ENCODE measurements around the gene CENPH. TPM values are rescaled to one million over a fixed set of nuclear protein-coding genes. Genes with fewer than 3 reads are reported as not detected.
"Not testable (repeated sequence)": the region's sequence is repeated elsewhere in the genome, so short reads cannot be mapped to it uniquely, and the experiment has no call there.

The CENPH gene, protein sequence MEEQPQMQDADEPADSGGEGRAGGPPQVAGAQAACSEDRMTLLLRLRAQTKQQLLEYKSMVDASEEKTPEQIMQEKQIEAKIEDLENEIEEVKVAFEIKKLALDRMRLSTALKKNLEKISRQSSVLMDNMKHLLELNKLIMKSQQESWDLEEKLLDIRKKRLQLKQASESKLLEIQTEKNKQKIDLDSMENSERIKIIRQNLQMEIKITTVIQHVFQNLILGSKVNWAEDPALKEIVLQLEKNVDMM
- polyA plus RNA-seq (ENCODE audit: insufficient read length) = 9.1 TPM

DNA sequence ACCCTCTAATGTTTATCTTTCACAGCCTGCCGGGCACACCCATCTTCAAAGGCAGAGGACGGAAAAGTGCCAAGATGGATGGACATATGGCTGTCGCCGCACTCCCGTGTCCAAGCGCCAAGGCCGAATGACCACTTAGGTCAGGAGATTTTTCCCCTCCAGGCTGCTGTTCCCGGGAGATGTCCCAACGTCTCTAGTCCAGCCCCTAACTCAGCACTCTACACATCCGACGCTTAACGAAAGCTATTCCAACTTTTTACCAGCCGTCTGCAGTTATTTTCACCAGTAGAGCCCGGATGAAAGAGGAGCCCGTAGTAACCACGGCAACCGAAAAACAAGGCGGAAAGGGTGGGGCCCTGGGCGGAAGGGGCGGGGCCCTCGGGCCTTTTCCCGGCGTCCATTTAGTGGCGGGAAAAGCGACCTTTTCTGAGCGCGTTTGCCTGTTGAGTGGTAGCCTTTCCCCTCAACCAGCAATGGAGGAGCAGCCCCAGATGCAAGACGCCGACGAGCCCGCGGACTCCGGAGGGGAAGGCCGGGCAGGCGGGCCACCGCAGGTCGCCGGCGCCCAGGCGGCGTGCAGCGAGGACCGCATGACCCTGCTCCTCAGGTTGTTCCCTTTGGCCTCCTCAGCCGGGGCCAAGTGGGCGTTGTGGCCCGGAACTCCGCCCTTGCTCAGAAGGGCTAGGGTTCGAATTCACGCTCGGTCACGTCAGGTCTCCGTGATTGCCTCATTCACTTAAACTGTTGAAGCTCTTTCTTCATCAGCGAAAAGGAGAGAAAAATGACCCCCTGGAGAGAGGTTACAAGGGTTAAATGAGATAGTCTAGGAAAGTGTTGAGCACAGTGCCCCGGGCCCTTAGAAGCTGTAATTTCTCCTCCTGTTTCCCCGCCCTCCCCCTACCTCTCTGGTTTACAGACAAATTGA lies at the start of gene CENPH:
TSS of gene CENPH (plus strand) at position 422 of the 925 bp plus-strand sequence. CDS start at position 474, 52 bp downstream.
- DNase-seq (ENCODE audit: low read depth) = peak; percentile 80

DNA sequence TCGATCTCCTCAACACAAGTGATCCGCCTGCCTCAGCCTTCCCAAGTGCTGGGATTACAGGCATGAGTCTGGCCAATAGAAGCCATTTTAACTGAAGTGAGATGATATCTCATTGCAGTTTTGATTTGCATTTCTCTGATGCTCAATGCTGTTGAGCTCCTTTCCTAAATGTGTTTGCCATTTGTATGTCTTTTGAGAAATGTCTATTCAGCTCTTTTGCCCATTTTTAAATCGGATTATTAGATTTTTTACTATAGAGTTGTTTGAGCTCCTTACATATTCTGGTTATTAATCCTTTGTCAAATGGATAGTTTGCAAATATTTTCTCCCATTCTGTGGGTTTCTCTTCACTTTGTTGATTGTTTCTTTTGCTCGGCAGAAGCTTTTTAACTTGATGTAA lies 49.1 kb upstream of the CENPH start:
- DNase-seq (ENCODE audit: low read depth) = not testable (repeated sequence)

DNA sequence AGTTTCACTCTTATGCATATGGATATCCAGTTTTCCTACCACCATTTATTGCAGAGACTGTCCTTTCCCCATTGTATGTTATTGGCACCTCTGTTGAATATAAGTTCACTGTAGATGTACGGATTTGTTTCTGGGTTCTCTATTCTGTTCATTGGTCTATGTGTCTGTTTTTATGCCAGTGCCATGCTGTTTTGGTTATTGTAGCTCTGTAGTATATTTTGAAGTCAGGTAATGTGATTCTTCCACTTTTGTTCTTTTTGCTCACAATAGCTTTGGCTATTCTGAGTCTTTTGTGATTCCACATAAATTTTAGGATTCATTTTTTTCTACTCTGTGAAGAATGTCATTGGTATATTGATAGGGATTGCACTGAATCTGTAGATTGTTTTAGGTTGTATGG lies 48.6 kb upstream of the CENPH start:
- DNase-seq (ENCODE audit: low read depth) = no peak

DNA sequence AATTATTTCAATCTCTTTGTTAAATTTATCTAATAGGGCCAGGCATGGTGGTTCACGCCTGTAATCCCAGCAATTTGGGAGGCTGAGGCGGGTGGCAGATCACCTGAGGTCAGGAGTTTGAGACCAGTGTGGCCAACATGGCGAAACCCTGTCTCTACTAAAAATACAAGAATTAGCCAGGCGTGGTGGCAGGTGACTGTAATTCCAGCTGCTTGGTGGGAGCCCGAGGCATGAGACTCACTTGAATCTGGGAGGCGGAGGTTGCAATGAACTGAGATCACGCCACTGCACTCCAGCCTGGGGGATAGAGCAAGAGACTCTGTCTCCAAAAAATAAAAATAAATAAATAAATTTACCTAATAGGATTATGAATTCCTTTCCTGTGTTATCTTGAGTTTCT lies 40.8 kb upstream of the CENPH start:
- DNase-seq (ENCODE audit: low read depth) = not testable (repeated sequence)

DNA sequence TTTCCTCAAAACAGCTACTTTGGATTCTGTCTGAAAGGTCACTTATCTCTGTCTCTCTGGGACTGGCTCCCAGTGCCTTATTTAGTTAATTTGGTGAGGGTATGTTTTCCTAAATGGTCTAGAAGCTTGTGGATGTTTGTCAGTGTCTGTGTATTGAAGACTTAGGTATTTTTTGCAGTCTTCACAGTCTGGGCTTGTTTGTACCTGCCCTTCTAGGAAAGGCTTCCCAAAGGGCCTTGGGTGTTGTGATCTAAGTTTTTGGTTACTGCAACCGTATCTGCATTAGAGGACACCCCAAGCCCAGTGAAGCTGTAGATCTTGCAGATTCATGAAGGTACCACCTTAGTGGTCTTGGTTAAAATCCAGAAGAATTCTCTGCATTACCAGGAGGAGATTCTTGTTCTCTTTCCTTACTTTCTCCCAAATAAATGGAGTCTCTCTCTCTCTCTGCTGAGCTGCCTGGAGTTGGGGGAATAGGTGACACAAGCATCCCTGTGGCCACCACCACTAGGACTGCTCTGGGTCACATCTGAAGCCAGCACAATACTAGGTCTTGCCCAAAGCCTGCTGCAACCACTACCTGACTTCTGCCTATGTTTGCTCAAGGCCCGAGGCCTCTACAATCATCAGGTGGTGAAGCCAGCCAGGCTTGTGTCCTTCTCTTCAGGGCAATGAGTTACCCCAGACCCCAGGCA lies 40.3 kb upstream of the CENPH start:
- no peak for DNase-seq (ENCODE audit: low read depth)

DNA sequence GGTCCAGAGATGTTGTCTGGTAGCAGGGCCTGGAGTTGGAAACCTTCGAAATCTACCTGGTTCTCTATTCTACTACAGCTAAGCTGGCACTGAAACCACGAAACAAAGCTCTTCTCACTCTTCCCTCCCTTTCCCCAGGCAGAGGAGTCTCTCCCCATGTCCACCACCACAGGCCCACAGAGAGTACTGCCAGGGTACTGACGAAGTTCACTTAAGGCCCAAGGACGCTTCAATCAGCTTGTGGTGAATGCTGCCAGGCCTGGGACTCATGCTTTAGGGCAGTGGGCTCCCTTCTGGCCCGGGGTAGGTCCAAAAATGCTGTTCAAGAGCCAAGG lies 39.7 kb upstream of the CENPH start:
- no peak for DNase-seq (ENCODE audit: low read depth)

DNA sequence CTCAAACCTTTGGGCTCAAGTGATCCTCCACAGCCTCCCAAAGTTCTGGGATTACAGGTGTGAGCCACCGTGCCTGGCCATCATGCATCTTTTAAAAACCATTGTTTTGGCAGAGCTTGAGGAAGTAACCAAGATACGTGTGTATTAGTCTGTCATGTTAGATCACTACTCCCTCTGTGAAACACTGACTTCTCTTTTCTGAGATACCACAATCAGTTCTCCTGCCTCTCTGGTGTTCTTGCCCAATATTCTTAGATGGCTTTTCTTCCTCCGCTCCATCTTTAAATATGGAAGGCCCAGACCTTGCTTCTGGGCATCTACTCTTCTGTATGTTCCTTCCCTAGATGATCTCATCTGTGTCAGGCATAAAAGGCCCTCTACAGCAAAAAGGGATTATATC lies 36.7 kb upstream of the CENPH start:
- DNase-seq (ENCODE audit: low read depth) = no peak

DNA sequence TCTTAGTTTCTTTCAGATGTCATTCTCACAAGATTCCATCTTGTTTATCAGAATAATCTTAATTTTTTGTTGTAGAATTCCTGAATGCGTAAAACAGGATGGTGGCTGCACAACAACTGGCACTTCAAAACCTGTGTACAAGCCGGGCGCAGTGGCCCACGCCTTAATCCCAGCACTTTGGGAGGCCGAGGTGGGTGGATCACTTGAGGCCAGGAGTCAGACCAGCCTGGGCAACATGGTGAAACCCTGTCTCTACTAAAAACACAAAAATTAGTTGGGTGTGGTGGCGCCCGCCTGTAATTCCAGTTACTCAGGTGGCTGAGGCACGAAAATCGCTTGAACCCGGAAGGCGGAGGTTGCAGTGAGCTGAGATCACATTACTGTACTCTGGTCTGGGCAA lies 32.9 kb upstream of the CENPH start:
- DNase-seq (ENCODE audit: low read depth) = no peak

DNA sequence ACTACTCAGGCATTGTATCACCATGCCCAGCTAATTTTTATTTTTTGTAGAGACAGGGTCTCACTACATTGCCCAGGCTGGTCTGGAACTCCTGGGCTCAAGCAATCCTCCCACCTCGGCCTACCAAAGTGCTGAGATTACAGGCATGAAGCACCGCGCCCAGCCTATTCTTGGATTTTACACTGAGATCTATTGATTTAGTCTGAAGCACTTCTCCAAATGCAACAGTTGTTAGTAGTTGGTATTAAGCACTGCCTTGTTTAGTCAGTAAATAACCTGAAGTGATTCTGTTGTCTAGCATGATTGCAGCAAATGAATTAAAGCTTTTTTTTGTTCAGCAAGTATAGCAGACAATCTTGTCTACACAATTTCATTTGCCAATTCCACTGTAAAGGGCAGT lies 31.3 kb upstream of the CENPH start:
- DNase-seq (ENCODE audit: low read depth) = no peak

DNA sequence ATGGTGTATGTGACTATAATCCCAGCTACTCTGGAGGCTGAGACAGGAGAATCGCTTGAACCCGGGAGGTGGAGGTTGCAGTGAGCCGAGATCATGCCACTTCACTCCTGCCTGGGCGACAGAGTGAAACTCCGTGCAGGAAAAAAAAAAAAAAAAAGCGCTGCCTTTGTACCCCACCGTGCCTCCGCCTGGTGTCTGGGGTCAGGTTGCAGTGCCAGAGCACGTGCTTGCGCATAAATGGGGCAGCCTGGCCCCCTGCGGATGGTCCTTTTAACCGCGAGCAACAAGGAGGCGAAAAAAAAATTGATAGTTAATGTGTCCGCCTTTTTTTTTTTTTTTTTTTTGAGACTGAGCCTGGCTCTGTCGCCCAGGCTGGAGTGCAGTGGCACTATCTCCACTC lies 28.7 kb upstream of the CENPH start:
- no peak for DNase-seq (ENCODE audit: low read depth)

DNA sequence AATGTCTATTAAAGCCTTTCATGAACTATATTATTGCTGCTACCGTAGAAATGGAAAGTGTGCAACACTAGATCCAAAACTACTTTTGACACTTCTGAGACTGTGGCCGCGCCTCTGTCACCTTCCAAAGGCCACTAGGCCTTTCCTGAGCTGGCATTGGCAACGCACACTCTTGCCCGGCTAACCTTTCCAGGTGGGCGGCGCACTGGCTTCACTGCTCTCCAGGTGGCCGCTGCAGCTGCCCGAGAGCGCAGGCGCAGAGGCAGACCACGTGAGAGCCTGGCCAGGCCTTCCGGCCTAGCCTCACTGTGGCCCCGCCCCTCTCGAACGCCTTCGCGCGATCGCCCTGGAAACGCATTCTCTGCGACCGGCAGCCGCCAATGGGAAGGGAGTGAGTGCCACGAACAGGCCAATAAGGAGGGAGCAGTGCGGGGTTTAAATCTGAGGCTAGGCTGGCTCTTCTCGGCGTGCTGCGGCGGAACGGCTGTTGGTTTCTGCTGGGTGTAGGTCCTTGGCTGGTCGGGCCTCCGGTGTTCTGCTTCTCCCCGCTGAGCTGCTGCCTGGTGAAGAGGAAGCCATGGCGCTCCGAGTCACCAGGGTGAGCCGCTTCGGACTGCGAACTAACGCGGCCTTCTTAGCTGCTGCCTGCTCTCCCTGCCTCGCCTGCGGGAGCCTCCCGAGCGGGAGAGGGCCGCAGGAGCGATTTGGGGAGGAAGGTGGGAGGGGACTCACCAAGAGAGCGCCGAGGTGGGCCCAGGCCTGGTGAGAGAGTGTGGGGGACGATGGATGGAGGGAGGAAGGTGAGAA lies 22.5 kb upstream of the CENPH start, which contains the start of gene CCNB1:
TSS of gene CCNB1 (plus strand) at position 465 of the 807 bp plus-strand sequence. CDS start at position 578, 113 bp downstream.
- DNase-seq (ENCODE audit: low read depth) = peak; percentile 94

DNA sequence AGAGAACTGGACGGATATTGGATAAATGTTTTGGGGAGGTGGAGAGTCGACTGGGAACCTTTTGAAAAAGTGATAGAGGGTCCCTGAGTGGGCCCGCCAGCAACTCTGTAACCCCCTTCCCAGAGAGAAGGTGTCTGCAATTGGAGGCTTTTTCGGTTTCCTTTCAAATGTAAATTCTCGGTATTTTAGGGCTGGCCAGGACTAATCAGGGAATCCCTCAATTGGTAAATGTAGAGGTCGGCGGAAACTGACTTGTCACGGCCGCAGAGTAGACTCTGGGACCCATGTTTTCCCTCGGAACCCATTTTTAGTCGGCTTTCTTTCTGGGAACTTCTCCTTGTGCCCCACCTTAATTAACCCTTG lies 21.9 kb upstream of the CENPH start:
- no peak for DNase-seq (ENCODE audit: low read depth)

DNA sequence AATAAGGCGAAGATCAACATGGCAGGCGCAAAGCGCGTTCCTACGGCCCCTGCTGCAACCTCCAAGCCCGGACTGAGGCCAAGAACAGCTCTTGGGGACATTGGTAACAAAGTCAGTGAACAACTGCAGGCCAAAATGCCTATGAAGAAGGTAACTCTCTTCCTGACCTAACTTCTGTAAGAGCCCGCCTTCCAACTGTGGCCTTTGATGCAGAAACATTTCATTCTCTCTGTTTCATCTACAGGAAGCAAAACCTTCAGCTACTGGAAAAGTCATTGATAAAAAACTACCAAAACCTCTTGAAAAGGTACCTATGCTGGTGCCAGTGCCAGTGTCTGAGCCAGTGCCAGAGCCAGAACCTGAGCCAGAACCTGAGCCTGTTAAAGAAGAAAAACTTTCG lies 21.5 kb upstream of the CENPH start:
- no peak for DNase-seq (ENCODE audit: low read depth)

DNA sequence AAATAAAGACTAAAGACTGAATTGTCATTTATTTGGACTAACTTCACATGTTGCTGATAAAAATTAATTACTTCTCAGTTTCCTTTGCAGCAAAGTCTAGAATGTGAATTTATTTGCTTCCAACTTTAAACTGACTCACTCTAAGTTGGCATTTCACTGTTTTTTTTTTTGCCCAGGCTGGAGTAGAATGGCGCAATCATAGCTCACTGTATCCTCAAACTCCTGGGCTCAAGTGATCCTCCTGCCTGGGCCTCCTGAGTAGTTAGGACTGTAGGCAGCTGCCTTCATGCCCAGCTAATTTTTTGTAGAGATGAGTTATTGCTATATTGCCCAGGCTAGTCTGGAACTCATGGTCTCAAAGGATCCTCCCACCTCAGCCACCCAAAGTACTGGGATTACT lies 18.9 kb upstream of the CENPH start:
- no peak for DNase-seq (ENCODE audit: low read depth)

DNA sequence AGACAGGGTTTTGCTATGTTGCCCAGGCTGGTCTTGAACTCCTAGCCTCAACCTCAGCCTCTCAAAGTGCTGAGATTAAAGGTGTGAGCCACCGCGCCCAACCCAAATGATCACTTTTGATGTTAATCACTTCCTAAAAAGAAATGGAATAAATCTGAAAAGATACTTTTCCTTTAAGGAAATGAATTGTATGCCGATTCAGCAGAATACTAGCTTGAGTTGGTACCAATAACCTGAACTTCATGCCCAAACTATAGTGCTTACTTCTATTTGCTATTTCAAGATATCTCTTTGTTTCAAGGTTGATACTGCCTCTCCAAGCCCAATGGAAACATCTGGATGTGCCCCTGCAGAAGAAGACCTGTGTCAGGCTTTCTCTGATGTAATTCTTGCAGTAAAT lies 18.4 kb upstream of the CENPH start:
- DNase-seq (ENCODE audit: low read depth) = no peak

DNA sequence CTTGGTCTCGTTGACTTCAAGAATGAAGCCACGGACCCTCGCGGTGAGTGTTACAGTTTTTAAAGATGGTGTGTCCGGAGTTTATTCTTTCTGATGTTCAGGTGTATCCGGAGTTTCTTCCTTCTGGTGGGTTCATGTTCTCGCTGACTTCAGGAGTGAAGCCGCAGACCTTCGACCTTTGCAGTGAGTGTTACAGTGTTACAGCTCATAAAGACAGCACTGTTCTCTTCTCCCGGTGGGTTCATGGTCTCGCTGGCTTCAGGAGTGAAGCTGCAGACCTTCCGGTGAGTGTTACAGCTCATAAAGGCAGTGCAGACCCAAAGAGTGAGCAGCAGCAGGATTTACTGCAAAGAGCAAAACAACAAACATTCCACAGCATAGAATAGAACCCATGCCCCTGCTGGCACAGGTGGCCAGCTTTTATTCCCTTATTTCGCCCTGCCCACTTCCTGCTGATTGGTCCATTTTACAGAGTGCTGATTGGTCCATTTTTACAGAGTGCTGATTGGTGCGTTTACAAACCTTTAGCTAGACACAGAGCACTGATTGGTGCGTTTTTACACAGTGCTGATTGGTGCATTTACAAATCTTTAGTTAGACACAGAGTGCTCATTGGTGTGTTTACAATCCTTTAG lies 7.6 kb upstream of the CENPH start:
- not testable (repeated sequence) for DNase-seq (ENCODE audit: low read depth)

DNA sequence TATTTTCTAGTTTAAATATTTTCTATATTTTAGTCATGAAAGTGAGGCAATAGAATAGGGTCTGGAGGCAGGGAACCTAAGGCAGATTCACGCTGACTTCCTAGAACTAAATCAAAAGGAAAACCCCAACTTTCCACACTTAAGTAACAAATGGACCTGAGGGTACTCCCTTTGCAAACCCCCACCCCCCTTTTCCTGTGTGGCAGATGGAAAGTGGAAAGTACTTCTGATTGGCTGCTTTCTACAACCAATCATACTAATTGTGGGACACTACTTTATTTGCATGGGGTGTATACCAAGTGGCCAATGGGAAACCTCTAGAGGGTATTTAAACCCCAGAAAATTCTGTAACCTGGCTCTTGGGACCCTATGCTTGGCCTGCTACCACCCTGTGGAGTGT lies 4.8 kb upstream of the CENPH start:
- DNase-seq (ENCODE audit: low read depth) = no peak

DNA sequence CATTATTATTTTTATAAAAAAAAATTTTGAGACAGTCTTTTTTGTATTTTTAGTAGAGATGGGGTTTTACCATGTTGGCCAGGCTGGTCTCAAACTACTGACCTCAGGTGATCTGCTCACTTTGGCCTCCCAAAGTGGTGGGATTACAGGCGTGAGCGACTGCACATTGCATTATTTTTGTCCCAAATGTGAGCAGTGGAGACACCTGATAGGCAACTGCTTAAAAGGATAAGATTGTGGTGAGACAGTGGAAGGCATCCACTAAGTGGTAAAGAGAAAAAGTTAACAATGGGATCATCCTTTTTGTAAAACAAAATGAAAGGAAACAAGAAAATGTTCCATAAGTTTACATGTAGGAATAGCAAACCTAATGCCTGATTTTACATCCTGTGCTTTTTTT lies 2.0 kb upstream of the CENPH start:
- no peak for DNase-seq (ENCODE audit: low read depth)

DNA sequence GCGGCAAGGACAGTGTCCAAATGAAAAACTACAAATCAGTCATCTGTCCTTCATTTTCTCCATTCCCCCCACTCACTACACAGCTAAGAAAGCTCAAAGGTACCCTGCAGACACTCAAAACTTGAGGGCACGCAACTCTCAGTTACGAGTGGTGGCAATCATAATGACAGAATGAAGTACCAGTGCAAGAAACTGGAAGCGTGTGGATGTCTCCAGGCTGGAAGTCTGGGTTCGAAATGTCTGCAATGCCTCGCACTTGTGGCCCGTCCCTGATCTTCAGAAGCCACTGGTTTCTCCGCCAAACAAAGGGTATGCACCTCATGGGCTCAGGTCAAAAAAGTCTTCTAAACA lies 597 bp upstream of the CENPH start:
- DNase-seq (ENCODE audit: low read depth) = no peak

DNA sequence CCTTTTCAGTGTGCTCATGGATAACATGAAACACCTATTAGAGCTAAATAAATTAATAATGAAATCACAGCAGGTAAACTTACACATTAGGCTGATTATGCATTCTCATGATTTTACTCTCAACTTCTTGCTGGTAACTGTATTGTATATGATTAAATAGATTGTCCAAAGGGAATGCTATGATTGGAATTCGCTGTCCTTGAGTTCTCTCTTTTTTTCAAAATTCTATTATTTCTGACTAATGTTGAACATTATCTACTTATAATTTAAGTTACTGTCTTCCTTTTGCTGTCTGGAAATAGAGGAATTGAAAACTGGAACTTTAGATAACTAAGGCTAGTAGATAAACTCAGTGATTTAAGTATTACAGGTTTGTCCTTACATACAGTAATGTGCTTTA lies 13.1 kb downstream of the CENPH start:
- DNase-seq (ENCODE audit: low read depth) = no peak

DNA sequence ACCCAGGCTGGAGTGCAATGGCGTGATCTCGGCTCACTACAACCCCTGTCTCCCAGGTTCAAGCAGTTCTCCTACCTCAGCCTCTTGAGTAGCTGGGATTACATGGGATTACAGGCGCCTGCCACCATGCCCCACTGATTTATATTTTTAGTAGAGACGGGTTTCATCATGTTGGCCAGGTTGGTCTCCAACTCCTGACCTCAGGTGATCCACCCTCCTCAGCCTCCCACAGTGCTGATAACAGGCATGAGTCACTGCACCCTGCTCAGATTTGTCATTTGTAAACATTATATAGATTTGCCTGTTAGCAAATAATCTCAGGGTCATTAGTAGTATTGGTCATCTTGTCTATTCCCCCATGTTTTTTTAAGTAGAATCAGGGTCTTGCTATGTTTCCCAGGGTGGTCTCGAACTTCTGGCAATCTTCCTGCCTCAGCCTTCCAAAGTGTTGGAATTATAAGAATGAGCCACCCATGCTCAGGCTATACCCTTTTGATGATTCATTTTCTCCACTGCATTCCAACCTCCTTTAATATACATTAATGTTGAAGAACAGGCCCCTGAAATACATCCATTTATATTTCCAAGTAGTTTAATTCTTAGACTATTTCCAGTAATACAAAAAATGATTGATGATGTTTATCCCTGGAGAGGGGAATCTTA lies 17.3 kb downstream of the CENPH start:
- no peak for DNase-seq (ENCODE audit: low read depth)
